GM18520 (cell line): ENCODE data around the gene NUP214.

Source experiments
- ATAC-seq: cut with Tn5 transposase; IDR thresholded peaks from one replicate; pipeline ENCODE4 v1.9.1; 2021; ENCODE audit not compliant: unreplicated experiment

The NUP214 gene

GRCh38 chr9:131125288-131126058, at the start of gene NUP214:
NUP214 (plus strand) TSS chr9:131125586; CDS start chr9:131125705, 119 bp downstream.
- peak; percentile 90 for ATAC-seq

GRCh38 chr9:131076347-131077195, 48.8 kb upstream of the NUP214 start:
- ATAC-seq, result no peak

- no peak for ATAC-seq
Observed at GRCh38 chr9:131078427-131079366, 46.7 kb upstream of the NUP214 start.

GRCh38 chr9:131080589-131080988, 44.8 kb upstream of the NUP214 start:
- ATAC-seq, result no peak

- no peak for ATAC-seq
Observed at GRCh38 chr9:131081868-131082267, 43.5 kb upstream of the NUP214 start.

- ATAC-seq, result no peak
Observed at GRCh38 chr9:131082774-131083512, 42.4 kb upstream of the NUP214 start.

GRCh38 chr9:131084661-131085369, 40.6 kb upstream of the NUP214 start:
- ATAC-seq, result no peak

GRCh38 chr9:131085370-131086122, 39.8 kb upstream of the NUP214 start:
- no peak for ATAC-seq

GRCh38 chr9:131087354-131087893, 38.0 kb upstream of the NUP214 start:
- ATAC-seq, result no peak

GRCh38 chr9:131090025-131090787, 35.2 kb upstream of the NUP214 start:
- no peak for ATAC-seq

- no peak for ATAC-seq
Observed at GRCh38 chr9:131091352-131091992, 33.9 kb upstream of the NUP214 start.

GRCh38 chr9:131092030-131092429, 33.4 kb upstream of the NUP214 start:
- ATAC-seq, result no peak

- ATAC-seq, result no peak
Observed at GRCh38 chr9:131092548-131093440, 32.6 kb upstream of the NUP214 start.

- ATAC-seq, result no peak
Observed at GRCh38 chr9:131094015-131094414, 31.4 kb upstream of the NUP214 start.

GRCh38 chr9:131094622-131095021, 30.8 kb upstream of the NUP214 start:
- no peak for ATAC-seq

- no peak for ATAC-seq
Observed at GRCh38 chr9:131095666-131096268, 29.6 kb upstream of the NUP214 start.
